Spinal cord (tissue), 10 donors: ENCODE results near the gene IQSEC1. TPM values are rescaled to one million over a fixed set of nuclear protein-coding genes. Genes with fewer than 3 reads are reported as not detected.
A peak's percentile ranks its signal among the peaks of the same experiment; 100 is the strongest.

Experiments used
- DNase-seq, 6 donors: peaks; one replicate each; pipeline versions ENCODE4 v3.0.0 to v3.0.0-alpha.2; 2013 to 2015; ENCODE audit warnings: low spot score in 6 of 6, low read depth in 4 of 6
- H3K27ac ChIP-seq: one replicate; pipeline ENCODE4 v1.5.1; 2013; ENCODE audit warnings: low read depth, low read length, control low read depth
- H3K27me3 ChIP-seq: one replicate; pipeline ENCODE4 v1.6.1; 2013; ENCODE audit warnings: low read length; ENCODE audit not compliant: control insufficient read depth, insufficient read depth
- H3K36me3 ChIP-seq: one replicate; pipeline ENCODE4 v1.6.1; 2013; ENCODE audit warnings: low read length; ENCODE audit not compliant: control insufficient read depth, insufficient read depth
- H3K4me1 ChIP-seq: one replicate; pipeline ENCODE4 v1.6.1; 2013; ENCODE audit warnings: low read length; ENCODE audit not compliant: control insufficient read depth, insufficient read depth
- H3K4me3 ChIP-seq: one replicate; pipeline ENCODE4 v1.5.1; 2013; ENCODE audit warnings: low read depth, low read length, control low read depth
- H3K9me3 ChIP-seq: one replicate; pipeline ENCODE4 v1.6.1; 2013; ENCODE audit warnings: low read length; ENCODE audit not compliant: control insufficient read depth, insufficient read depth
- WGBS: methylation state at CpG from one replicate; pipeline ENCODE4 v1.1.5; 2013; ENCODE audit warnings: missing lambda C conversion rate; ENCODE audit not compliant: insufficient coverage; 5-methylcytosine and 5-hydroxymethylcytosine counted together
- polyA plus RNA-seq, 2 donors: library from polyadenylated mRNA; unstranded; fragments of 120-200 nt; gene quantifications; one replicate each; pipeline ENCODE4 v1.2.1, GENCODE V29; 2013; ENCODE audit not compliant: insufficient read length in 2 of 2
- total RNA-seq, 2 donors: library from RNA; depleted of rRNA in 1 of 2; stranded (reverse); fragments of 120-200 nt in 1 of 2; fragments of >200 nt in 1 of 2; gene quantifications; one replicate each; pipeline versions ENCODE4 v1.2.3 to v1.2.4, GENCODE V29; 2013 to 2014
- donor health status: healthy.

IQSEC1 gene
- total and polyA plus RNA-seq, 4 donors: 40.2 to 87.1 (median 63.6) TPM

- no peak overlapping the region for H3K4me3 ChIP-seq
- H3K27me3 ChIP-seq: no peaks in the 10 kb centered on the region
- H3K4me1 ChIP-seq: peaks cover 38% of the 10 kb centered on the region
- no peak overlapping the region for H3K27ac ChIP-seq
- 38% methylated on average over 8 of the region's 14 CpGs for WGBS
- peaks cover 33% of the 10 kb centered on the region for H3K36me3 ChIP-seq
- H3K9me3 ChIP-seq: no peaks in the 10 kb centered on the region
- DNase-seq: peak in 1 of 6 donors; percentile 29
These were observed 176.9 kb downstream of the IQSEC1 start for GRCh38 chr3:12896063-12896985.

GRCh38 chr3:12895391-12896062 is 177.7 kb downstream of the IQSEC1 start:
- H3K27ac ChIP-seq: no peak overlapping the region
- no peak for DNase-seq
- H3K4me3 ChIP-seq: no peak overlapping the region
- H3K27me3 ChIP-seq: no peaks in the 10 kb centered on the region
- H3K4me1 ChIP-seq: peaks cover 44% of the 10 kb centered on the region
- H3K9me3 ChIP-seq: no peaks in the 10 kb centered on the region
- peaks cover 25% of the 10 kb centered on the region for H3K36me3 ChIP-seq
- 84% methylated on average over 13 of the region's 13 CpGs for WGBS

GRCh38 chr3:12894629-12895028 is 178.6 kb downstream of the IQSEC1 start:
- 43% methylated on average over 5 of the region's 6 CpGs for WGBS
- H3K27me3 ChIP-seq: no peaks in the 10 kb centered on the region
- H3K4me3 ChIP-seq: no peak overlapping the region
- H3K36me3 ChIP-seq: peaks cover 21% of the 10 kb centered on the region
- no peak for DNase-seq
- H3K27ac ChIP-seq: no peak overlapping the region
- H3K4me1 ChIP-seq: peaks cover 44% of the 10 kb centered on the region
- no peaks in the 10 kb centered on the region for H3K9me3 ChIP-seq

GRCh38 chr3:12893852-12894251 is 179.4 kb downstream of the IQSEC1 start:
- Histone ChIP-seq H3K4me3 (no peak overlapping the region), H3K27ac (no peak overlapping the region), H3K9me3 (no peaks in the 10 kb centered on the region), H3K27me3 (no peaks in the 10 kb centered on the region), H3K36me3 (peaks cover 13% of the 10 kb centered on the region), H3K4me1 (peaks cover 38% of the 10 kb centered on the region)
- 56% methylated on average over 3 of the region's 9 CpGs for WGBS
- DNase-seq: no peak

- Histone ChIP-seq H3K4me3 (no peak overlapping the region), H3K4me1 (peaks cover 33% of the 10 kb centered on the region), H3K9me3 (no peaks in the 10 kb centered on the region), H3K36me3 (peaks cover 11% of the 10 kb centered on the region), H3K27me3 (no peaks in the 10 kb centered on the region), H3K27ac (no peak overlapping the region)
- DNase-seq: no peak
- WGBS: no CpG with 5 or more reads among the region's 2 CpGs
These were observed 180.0 kb downstream of the IQSEC1 start for GRCh38 chr3:12893247-12893646.

GRCh38 chr3:12892840-12893189 is 180.4 kb downstream of the IQSEC1 start:
- Histone ChIP-seq H3K4me3 (no peak overlapping the region), H3K27me3 (no peaks in the 10 kb centered on the region), H3K4me1 (peaks cover 28% of the 10 kb centered on the region), H3K9me3 (no peaks in the 10 kb centered on the region), H3K27ac (no peak overlapping the region), H3K36me3 (peaks cover 8% of the 10 kb centered on the region)
- WGBS: 89% methylated on average over 1 of the region's 3 CpGs
- no peak for DNase-seq

- WGBS: 19% methylated on average over 10 of the region's 16 CpGs
- Histone ChIP-seq H3K9me3 (no peaks in the 10 kb centered on the region), H3K27ac (no peak overlapping the region), H3K4me3 (no peak overlapping the region), H3K27me3 (no peaks in the 10 kb centered on the region), H3K4me1 (peaks cover 25% of the 10 kb centered on the region), H3K36me3 (peaks cover 8% of the 10 kb centered on the region)
- peak in 4 of 6 donors; percentile 64 to 96 (median 78) for DNase-seq
These were observed 181.0 kb downstream of the IQSEC1 start for GRCh38 chr3:12891985-12892839.

GRCh38 chr3:12891391-12891984 is 181.7 kb downstream of the IQSEC1 start:
- no peak for DNase-seq
- H3K9me3 ChIP-seq: no peaks in the 10 kb centered on the region
- H3K36me3 ChIP-seq: peaks cover 8% of the 10 kb centered on the region
- H3K4me3 ChIP-seq: no peak overlapping the region
- no peaks in the 10 kb centered on the region for H3K27me3 ChIP-seq
- H3K27ac ChIP-seq: no peak overlapping the region
- WGBS: 40% methylated on average over 8 of the region's 9 CpGs
- H3K4me1 ChIP-seq: peaks cover 28% of the 10 kb centered on the region
